HG03442 (cell line): ENCODE results near the gene CAPN11.
"Not testable (repeated sequence)": the region's sequence is repeated elsewhere in the genome, so short reads cannot be mapped to it uniquely, and the experiment has no call there.

Experiments used
- ATAC-seq: cut with Tn5 transposase; IDR thresholded peaks from one replicate; pipeline ENCODE4 v1.9.1; 2021; ENCODE audit warnings: mild to moderate bottlenecking, moderate library complexity; ENCODE audit not compliant: unreplicated experiment

Gene CAPN11

GRCh38 chr6:44224965-44225305 lies 66.3 kb downstream of the CAPN11 start:
- ATAC-seq = no peak

DNA sequence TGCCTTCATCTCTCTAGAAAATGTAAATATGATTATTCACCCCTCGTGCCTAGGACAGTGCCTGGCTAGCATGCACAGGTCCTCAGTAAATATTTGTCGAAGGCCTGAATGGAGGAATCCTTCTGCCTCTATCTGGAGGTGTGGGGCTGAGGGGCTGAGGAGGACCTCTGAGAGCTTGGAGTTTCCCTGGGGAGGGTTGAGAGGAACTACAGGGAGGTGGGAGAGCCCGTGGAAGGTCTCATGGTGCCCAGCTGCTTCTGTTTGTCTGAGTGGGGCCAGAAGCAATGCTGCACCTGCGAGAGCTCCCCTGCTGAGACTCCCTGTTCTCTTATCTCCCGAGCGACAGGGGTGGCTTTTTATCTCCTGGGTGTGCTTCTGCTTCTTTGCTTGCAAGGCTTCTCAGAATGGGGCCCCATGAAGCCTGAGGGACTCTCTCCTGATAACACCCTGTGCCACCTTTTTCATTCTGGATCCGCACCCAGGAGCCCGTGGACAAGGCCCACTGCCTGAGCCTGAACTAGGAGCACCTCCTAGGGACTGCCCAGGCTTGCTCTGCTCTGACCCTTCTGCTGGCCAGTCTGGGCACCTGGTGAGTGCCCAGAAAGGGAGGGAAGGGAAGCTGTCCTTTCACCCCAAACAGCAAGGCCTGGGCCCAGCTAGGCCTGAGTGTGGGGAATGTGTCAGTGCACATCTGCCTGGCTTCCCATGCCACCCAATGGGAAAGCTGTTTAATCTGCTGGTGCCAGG lies 67.1 kb downstream of the CAPN11 start:
- no peak for ATAC-seq

DNA sequence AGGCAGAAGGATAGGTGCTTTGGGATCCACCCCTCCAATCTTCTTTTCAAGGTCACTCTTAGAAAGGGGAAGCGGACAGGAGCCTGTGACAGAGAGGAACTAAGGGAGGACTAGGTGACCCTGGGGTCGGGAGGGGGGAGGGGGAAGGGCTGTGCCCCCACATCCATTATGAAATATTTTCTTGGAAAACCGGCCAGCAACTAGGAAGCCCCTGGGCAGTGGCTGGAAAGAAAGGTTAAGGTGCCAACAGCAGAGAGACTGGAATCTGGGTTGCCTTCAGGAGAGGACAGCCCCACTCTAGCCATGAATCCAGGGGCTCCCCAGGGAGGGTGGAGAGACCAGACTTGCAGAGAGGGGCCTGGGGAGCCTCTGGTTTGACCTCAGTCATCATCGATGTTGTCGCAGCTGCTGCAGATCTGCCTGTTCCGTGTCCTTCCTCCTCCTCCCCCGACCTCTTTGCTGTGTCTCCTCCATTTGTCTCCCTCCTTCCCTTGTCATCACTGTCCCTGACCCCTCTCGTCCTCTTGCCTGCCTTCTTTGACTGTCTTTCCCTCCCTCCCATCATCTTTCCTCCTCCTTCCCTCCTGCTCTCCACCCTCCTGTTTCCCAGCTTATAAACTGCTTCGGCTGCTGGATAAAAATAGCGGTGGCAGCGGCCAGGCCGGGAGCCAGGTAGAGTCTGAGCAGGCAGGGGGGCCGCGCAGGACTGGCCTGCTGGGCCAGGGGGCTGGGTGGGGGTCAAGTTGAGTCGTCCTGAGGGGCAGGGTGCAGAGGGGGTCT lies 67.9 kb downstream of the CAPN11 start:
- no peak for ATAC-seq

- no peak for ATAC-seq
Observed at GRCh38 chr6:44227148-44227793, 68.7 kb downstream of the CAPN11 start.

DNA sequence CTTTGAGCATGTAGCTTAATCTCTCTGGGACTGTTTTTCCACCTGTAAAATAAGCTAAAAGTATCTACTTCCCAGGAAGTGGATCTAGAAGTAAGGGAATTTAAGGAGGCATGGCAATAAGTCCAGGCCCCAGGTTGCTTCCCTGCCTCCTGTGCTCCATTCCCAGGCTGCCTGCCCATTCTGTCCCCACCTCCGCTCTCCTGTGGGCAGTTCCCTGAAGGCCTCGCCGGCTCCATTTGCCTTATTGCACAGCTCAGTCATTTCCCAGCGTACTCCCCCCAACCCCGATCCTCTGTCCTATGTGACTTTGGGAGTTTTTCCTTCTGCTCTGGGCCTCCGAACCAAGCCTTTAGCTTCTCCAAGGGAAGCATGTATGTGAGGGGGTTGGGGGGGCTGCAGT lies 69.4 kb downstream of the CAPN11 start:
- ATAC-seq = no peak

DNA sequence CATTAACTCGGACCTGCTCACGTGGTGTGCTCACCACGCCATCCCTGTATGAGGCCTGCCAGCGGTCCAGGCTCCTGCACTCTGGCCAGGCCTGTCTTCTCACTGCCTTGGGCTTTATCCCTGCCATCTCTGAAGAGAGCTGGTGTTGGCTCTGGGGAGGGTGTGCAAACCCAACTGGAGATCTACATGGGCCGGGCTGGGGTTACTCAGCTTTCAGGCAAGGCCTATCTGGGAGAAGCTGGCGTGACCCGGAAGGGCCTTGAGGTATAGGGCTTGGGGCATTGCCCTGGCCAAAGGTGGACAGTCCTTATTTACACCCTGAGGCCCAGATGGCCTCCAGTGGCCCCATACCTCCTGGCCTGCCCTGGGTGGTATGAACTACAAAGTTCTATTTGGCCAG lies 69.8 kb downstream of the CAPN11 start:
- no peak for ATAC-seq

- no peak for ATAC-seq
Observed at GRCh38 chr6:44228836-44229235, 70.2 kb downstream of the CAPN11 start.

- ATAC-seq = no peak
Observed at GRCh38 chr6:44229376-44230033, 70.9 kb downstream of the CAPN11 start.

- no peak for ATAC-seq
Observed at GRCh38 chr6:44230034-44230675, 71.5 kb downstream of the CAPN11 start.

DNA sequence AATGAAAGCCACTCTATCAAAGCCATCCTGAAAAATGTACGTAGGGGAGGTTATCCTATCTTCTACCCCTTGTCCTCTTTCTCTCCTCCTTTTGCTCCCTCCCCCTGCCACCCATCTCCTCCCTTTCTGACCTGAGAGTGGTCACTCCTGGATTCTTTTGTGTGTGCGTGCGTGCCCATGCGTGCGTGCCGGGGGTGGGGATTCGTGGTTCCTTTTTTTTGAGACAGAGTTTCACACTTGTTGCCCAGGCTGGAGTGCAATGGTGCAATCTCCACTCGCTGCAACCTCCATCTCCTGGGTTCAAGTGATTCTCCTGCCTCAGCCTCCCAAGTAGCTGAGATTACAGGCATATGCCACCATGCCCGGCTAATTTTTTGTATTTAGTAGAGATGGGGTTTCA lies 72.8 kb downstream of the CAPN11 start:
- ATAC-seq = not testable (repeated sequence)

GRCh38 chr6:44232676-44233566 lies 74.3 kb downstream of the CAPN11 start:
- ATAC-seq = no peak

DNA sequence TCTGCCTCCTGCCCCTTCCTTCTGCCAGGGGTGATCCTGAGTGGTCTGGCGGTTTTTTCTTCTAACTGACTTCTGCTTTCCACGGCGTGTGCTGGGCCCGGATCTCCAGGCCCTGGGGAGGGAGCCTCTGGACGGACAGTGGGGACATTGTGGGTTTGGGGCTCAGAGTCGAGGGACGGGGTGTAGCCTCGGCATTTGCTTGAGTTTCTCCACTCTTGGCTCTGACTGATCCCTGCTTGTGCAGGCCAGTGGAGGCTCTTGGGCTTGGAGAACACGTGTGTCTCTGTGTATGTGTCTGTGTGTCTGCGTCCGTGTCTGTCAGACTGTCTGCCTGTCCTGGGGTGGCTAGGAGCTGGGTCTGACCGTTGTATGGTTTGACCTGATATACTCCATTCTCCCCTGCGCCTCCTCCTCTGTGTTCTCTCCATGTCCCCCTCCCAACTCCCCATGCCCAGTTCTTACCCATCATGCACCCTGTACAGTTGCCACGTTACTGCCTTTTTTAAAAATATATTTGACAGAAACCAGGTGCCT lies 75.0 kb downstream of the CAPN11 start:
- no peak for ATAC-seq
